HG03139 (cell line): ENCODE measurements around the gene TGFBR1.

ENCODE experiments used
- ATAC-seq: cut with Tn5 transposase; IDR thresholded peaks from one replicate; pipeline ENCODE4 v1.9.1; 2021; ENCODE audit not compliant: unreplicated experiment

TGFBR1 gene

GRCh38 chr9:99166149-99166548, 61.2 kb downstream of the TGFBR1 start:
- no peak for ATAC-seq

- no peak for ATAC-seq
Observed at GRCh38 chr9:99167119-99167518, 62.2 kb downstream of the TGFBR1 start.

GRCh38 chr9:99167694-99168093, 62.8 kb downstream of the TGFBR1 start:
- no peak for ATAC-seq

GRCh38 chr9:99169086-99169485, 64.2 kb downstream of the TGFBR1 start:
- no peak for ATAC-seq

GRCh38 chr9:99169982-99170761, 65.3 kb downstream of the TGFBR1 start:
- no peak for ATAC-seq

GRCh38 chr9:99171225-99172123, 66.6 kb downstream of the TGFBR1 start:
- ATAC-seq = no peak

- no peak for ATAC-seq
Observed at GRCh38 chr9:99172124-99173091, 67.5 kb downstream of the TGFBR1 start.

- ATAC-seq = no peak
Observed at GRCh38 chr9:99173570-99174504, 68.9 kb downstream of the TGFBR1 start.

GRCh38 chr9:99176527-99177013, 71.7 kb downstream of the TGFBR1 start:
- ATAC-seq = no peak

GRCh38 chr9:99177576-99178366, 72.9 kb downstream of the TGFBR1 start:
- ATAC-seq = no peak

GRCh38 chr9:99178912-99179872, 74.3 kb downstream of the TGFBR1 start:
- no peak for ATAC-seq

- no peak for ATAC-seq
Observed at GRCh38 chr9:99180199-99180598, 75.3 kb downstream of the TGFBR1 start.

- ATAC-seq = no peak
Observed at GRCh38 chr9:99180662-99181061, 75.7 kb downstream of the TGFBR1 start.

GRCh38 chr9:99181206-99181605, 76.3 kb downstream of the TGFBR1 start:
- ATAC-seq = no peak

- no peak for ATAC-seq
Observed at GRCh38 chr9:99181621-99182020, 76.7 kb downstream of the TGFBR1 start.

- ATAC-seq = no peak
Observed at GRCh38 chr9:99182356-99182755, 77.4 kb downstream of the TGFBR1 start.

GRCh38 chr9:99183616-99184015, 78.7 kb downstream of the TGFBR1 start:
- ATAC-seq = no peak

- ATAC-seq = peak; percentile 3
Observed at GRCh38 chr9:99184110-99184474, 79.2 kb downstream of the TGFBR1 start.
